GM19324 (cell line): Measurements from ENCODE around the gene CXCR2.
"Not testable (repeated sequence)": the region's sequence is repeated elsewhere in the genome, so short reads cannot be mapped to it uniquely, and the experiment has no call there.

Source experiments
- ATAC-seq: cut with Tn5 transposase; IDR thresholded peaks from one replicate; pipeline ENCODE4 v1.9.1; 2021; ENCODE audit warnings: mild to moderate bottlenecking, moderate library complexity; ENCODE audit not compliant: unreplicated experiment, low FRiP score

Gene CXCR2

GRCh38 chr2:218125626-218126080 is at the start of gene CXCR2:
Gene CXCR2, plus strand, starts transcription at chr2:218126028. Its CDS starts 8,774 bp downstream, at chr2:218134802.
- peak; percentile 48 for ATAC-seq

- ATAC-seq: no peak
These were observed 48.2 kb upstream of the CXCR2 start for GRCh38 chr2:218077464-218078216.

GRCh38 chr2:218079943-218080913 is 45.6 kb upstream of the CXCR2 start:
- ATAC-seq: no peak

GRCh38 chr2:218081063-218081462 is 44.8 kb upstream of the CXCR2 start:
- ATAC-seq: peak; percentile 90

GRCh38 chr2:218081695-218082094 is 44.1 kb upstream of the CXCR2 start:
- no peak for ATAC-seq

GRCh38 chr2:218082586-218083351 is 43.1 kb upstream of the CXCR2 start:
- no peak for ATAC-seq

GRCh38 chr2:218083352-218083676 is 42.5 kb upstream of the CXCR2 start:
- no peak for ATAC-seq

GRCh38 chr2:218086478-218086877 is 39.4 kb upstream of the CXCR2 start:
- ATAC-seq: no peak

- no peak for ATAC-seq
These were observed 36.6 kb upstream of the CXCR2 start for GRCh38 chr2:218089259-218089658.

GRCh38 chr2:218091746-218092145 is 34.1 kb upstream of the CXCR2 start:
- ATAC-seq: no peak

- no peak for ATAC-seq
These were observed 31.9 kb upstream of the CXCR2 start for GRCh38 chr2:218093879-218094278.

GRCh38 chr2:218095853-218096252 is 30.0 kb upstream of the CXCR2 start:
- ATAC-seq: no peak

GRCh38 chr2:218097975-218098374 is 27.9 kb upstream of the CXCR2 start:
- no peak for ATAC-seq

- not testable (repeated sequence) for ATAC-seq
These were observed 17.0 kb upstream of the CXCR2 start for GRCh38 chr2:218108834-218109233.

GRCh38 chr2:218121789-218122188 is 4.0 kb upstream of the CXCR2 start:
- not testable (repeated sequence) for ATAC-seq

GRCh38 chr2:218122286-218122685 is 3.5 kb upstream of the CXCR2 start:
- ATAC-seq: not testable (repeated sequence)

- ATAC-seq: no peak
These were observed 1.8 kb upstream of the CXCR2 start for GRCh38 chr2:218123986-218124385.

- no peak for ATAC-seq
These were observed 733 bp upstream of the CXCR2 start for GRCh38 chr2:218125095-218125494.

GRCh38 chr2:218127929-218128455 is 2.2 kb downstream of the CXCR2 start:
- ATAC-seq: no peak

GRCh38 chr2:218128781-218129457 is 3.1 kb downstream of the CXCR2 start:
- ATAC-seq: no peak
